NCI-H2227 treated with DMSO at 0.1 percent for 48 hours (cell line): Measurements from ENCODE around the gene CELF4.

ENCODE experiments used
- DNase-seq: peaks from one replicate; lab custom pipeline; 2025; lab: John Stamatoyannopoulos, UW

Gene CELF4

DNA sequence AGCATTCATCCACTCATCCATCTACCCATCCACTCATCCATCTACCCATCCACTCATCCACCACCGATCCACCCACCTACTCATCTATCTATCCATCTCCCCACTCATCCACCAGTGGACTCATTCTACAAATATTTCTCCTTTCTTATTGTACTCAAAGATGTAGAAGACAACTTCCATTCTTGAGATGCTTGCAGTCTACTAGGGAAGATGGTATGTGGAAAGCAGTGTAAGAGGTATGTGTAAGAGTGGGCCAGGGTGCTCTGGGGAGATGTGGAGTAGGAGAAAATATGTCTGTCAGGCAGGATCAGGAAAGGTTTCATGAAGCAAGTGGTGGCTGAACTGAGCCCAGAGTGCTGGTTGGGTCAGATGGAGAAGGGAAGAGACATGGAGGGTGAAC lies 150.8 kb downstream of the CELF4 start:
- DNase-seq, result no peak

DNA sequence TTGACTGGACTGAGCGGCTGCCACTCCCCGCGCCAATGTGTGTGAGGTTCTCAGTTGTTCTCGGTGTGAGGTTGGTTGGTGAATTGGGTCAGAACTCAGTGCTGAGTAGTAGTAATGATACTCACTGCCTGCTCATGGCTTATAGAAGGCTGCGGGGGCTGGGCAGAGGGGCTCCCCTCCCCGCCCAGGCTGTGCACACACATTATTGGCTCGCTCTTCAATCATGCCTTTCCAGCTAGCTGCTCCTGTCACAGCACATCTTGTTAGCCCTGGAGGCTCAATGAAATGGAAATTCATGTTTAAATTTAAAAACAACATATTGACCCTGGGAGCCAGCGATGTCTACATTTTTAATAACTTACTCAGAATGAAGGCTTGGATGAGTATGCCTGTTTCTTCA lies 152.8 kb downstream of the CELF4 start:
- no peak for DNase-seq

DNA sequence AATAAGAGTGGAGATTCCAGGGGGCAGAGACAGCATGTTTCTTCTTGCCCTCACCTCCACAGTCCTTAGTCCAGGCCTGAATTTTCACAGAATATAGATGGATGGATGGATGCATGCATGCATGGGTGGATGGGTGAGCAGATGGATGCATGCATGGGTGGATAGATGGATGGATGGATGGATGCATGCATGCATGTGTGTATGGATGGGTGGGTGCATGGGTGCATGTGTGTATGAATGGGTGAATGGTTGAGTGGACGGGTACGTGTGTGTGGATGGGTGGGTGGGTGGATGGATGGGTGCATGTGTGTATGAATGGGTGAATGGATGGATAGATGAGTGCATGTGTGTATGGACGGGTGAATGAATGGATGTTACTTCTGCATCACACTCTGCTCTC lies 153.3 kb downstream of the CELF4 start:
- DNase-seq, result no peak

DNA sequence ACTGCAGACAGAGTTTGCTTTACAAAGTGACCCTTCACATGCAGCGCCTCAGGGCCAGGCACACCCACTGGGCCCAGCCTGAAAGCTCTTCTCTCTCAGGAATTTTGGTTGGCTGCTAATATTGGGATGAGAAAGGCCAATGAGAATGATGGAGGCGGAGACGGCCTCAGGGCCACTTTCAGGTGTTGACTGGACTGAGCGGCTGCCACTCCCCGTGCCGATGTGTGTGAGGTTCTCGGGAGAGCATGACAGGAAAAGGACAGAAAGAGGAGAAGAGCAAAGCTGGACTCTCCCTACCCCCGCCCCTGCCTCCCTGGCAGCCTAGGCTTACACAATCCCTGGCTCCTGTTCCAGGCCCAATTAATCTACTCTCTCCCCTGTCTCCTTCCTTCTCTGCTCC lies 155.7 kb downstream of the CELF4 start:
- DNase-seq, result no peak

DNA sequence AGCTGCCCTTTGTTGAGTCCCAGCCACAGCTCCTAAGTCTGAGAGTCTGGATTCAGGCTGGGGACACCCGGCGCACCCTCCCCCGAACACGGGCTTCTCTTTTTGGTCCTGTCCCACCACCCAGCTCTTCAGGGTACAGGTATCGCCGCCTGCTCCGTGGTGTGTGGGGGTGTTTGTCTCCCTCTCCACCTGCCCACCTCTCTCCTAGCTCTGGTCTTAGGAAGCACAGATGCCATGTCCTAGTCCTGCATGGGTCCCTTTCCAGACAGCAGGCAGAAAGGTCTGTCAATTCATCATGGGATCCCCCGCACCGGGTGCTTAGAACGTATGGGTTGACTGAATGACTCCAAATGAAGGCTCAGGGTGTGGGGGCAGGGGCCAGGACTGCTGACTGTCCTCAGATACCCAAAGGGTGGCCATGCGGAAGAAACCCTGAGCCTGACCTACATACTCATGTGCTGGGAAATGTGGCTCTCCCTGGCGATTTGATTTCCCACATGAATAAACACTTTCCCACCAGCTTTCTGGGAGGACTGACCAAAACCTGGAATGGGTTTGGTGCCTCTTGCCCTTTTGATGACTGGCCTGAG lies 156.8 kb downstream of the CELF4 start:
- DNase-seq, result no peak

DNA sequence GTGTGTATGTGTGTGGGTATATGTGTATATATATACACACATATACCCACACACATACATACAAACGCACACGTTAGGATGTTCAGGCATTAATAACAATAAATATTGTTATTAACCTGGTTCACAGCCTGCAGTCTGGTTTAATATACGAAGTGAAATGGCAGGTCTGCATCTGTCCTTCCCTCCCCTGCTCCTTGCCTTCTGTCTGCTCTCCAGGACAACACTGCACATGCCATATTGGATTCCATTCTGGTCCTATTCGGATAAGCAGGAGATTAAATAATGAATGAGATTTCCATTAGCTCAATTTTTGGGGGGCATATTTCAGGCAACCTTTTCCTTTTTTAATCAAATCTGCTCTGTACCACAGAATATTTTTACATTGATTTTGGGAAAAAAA lies 158.0 kb downstream of the CELF4 start:
- DNase-seq, result no peak

DNA sequence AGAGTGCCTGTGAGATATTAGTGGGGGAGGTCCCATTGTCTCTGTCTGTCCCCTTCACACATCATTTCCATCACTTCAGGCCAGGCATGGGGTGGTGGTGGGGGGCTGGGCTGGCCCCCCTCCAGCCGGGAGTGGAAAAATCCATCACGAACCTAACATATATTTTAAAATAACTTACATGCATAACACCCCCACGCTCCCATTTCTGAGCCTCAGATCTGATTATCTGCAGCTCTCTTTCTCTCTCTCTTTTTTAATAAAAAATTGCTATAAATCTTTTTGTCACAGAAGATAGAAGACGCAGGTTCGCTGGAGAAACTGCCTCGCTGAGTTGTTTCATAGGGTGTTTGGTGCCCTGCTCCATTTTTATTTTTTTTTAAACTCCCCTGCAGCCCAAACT lies 159.8 kb downstream of the CELF4 start:
- DNase-seq, result no peak

DNA sequence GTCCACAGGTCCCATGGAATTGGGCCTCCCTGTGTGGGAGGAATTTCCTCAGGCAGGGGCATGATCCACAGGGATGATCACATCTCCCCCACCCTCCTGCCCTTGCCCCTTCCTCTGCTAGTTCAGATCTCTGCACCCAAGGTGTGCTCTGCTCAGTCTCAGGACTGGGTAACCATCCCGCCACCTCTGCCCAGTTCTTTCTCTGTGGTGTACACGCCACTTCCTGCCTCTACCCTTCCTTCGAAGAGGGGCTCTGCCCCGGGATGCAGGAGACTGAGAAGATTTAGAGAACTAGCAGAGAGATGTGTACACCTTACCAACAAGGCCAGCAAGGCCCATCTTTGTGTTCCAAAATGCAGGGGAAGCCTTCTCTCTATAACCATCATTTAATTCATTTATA lies 160.4 kb downstream of the CELF4 start:
- DNase-seq, result no peak

DNA sequence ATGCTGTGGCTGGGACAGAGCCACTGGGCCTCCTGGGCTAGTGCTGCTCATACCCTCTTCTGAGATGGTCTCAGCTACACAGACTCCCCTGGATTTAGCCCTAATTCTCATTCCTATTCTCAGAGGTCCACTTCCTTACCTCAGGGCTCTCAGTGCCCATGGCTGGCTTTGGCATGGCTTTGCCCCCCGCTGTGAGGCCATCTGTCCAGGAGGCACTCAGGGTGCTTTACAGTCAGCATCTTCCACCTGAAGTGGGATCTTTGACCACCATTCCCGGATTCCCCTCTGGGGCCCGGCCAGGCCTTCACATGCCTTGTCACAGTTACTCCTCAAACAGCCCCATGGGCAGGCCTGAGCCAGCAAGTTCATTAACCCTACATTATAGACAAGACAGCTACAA lies 161.8 kb downstream of the CELF4 start:
- DNase-seq, result no peak

DNA sequence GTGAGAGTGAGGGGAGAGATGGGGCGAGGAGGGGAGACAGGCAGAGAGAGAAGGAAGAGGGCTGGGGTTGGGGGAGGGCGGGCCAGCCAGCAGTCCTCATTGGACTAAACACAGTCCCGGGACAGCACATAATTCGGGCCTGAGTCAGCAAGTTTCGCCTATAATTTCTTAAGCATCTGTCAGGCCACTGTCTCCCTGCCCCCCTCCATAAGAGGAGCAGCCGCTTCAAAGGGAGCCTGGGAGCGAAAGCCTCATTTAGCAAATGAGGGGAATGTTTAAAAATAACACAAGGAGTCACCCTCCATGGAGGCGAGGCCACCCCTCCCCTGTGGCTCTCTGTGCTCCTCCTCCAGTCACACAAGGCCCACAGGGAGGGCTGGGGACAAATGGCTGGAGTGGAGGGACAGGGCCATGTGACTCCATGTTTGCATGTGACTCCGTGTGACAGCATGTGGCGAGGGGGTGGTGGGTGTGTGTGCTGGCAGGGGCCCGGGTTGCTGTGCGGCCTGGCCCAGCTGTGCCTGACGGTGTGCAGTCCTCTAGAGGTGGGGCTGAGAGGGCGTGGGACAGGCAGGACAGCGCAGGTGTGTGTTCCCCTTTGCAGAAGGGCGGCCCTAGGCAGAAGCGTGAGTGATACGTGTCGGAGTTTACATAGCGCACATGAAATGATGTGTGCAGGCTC lies 162.4 kb downstream of the CELF4 start:
- no peak for DNase-seq

DNA sequence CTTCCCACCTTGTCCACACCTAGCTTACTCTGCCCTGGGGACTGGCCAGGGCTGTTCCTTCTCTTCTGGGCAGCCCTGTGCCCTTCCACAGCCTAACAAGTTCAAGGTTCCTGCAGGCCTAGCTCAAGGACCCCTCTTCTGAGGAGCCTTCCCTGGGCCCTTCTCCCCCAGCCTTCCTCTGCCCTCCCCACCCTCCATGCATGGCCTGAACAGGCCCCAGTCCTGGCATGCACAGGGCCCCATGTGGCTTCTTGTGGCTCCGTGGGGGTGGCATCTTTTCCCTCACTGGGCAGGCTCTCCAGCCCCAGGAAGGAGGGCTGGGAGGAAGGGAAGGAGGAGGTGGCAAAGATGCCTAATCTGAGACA lies 162.9 kb downstream of the CELF4 start:
- DNase-seq, result no peak

DNA sequence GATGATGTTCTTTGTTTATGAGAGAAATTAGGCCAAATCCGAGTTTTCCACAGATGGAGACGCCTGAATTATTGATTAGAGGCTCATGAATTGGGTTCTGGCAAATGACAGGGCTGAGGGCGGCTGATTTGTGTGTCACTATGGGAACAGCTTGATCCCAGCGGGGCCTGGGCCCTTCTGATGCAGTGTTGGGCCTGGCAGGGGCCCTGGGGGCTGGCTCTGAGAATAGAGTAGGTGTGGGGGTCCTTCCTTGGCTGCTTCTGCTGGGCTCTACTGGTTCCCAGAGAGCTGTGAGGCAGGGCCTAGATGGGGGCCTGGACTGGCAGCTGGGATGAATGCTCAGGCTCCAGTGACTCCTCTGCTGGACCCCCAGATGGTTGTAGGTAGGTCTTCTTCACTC lies 164.8 kb downstream of the CELF4 start:
- DNase-seq, result no peak

DNA sequence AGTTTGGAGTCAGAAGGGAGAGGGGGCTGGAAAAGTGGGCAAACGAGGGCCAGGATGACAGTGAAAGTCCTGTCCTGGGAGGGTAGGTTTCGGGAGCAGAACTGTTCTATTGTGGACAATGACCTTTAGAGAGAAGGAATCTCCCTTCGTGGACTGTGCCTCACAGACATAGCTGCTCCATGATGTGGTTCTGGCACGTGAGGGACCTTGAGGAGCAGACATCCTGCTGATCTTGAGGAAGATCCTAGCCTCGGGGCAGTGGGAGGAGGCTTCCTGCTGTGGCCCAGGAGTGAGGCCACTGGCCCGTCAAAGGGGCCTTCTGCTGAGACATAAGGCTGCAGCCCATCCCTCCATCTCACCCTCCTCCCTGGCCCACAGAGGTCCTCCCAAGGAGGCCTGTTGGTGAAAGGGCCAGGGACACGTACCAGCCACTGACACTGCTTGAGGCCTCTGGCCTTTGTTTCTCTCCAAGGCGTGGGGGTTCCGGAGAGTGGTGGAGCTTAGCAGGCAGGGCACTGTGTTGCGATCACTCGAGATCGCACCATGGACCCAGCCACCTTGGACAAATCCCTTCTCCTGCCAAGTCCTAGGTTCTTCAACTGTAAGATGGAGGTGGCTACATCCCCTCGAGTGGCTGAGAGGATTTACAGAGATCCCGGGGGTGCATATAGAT lies 167.2 kb downstream of the CELF4 start:
- DNase-seq, result no peak

DNA sequence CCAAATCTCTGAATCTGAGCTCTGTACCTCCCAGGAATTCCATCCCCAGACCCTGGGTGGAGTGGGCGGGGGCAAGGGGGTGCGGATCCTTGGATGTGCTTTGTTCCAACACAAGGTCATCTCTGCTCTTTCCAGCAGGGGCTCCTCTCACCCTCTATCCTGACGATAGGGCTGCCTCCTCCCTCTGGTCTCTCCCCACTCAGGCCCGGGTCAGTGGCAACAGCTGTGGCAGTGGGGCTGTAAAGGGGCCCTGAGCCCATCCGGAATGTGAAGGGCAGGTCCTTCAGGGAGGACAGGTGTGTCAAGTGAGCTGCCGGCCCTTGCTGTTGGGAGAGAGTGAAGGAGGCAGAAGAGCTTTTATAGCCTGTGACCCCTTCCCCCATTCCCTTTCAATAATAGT lies 167.8 kb downstream of the CELF4 start:
- DNase-seq, result no peak

DNA sequence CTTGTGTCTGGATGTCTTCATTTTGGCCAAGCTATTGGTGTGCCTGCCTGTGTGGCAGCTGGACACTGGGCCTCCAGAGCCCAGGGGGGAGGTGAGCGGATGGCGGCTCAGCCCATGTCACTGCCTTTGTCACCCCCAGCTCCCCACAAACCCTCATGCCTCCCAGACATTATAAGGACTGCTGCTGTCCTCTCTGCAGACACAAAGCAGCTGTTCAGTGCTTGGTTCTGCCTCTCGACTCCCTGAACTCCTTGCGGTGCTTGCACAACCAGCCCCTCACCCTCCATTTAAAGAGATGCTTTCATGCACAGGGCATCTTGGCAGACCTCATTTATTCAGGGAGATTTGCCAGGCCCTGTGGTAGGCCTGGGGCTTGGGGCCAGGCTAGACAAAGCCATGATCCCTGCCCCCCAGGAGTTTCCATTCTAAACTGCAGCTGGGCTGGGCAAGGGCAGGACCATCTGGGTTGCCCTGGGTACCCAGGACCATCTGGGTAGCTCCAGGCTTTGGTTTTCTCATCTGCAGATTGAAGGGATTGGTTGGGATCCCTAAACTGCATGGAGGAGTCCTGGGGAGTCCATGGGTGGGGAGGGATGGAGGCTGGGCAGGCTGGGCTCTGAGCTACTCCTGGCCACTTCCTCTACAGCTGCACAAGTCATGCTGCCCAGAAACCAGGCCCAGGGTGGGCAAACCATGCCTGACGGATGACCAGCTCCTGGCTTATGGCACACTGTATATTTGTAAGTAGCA lies 168.5 kb downstream of the CELF4 start:
- no peak for DNase-seq

DNA sequence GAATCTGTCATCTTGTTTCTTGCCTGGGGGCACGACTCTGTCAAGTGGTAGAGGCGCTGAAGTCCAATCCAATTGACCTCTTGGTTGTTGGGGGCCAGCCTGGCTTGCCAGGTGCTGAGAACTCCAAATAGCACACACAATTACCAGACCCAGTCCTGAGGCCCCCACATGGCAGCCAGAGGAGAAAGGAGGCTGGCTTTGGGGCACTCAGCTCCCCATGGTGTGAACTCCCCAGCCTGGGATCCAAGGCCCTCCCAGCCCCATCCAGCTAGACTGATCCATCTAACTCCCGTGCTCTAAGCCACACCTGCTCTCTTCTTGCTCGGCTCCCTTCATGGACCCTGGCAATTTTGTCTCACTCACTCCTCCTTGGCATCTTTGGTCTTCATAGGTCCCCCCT lies 170.0 kb downstream of the CELF4 start:
- DNase-seq, result no peak

DNA sequence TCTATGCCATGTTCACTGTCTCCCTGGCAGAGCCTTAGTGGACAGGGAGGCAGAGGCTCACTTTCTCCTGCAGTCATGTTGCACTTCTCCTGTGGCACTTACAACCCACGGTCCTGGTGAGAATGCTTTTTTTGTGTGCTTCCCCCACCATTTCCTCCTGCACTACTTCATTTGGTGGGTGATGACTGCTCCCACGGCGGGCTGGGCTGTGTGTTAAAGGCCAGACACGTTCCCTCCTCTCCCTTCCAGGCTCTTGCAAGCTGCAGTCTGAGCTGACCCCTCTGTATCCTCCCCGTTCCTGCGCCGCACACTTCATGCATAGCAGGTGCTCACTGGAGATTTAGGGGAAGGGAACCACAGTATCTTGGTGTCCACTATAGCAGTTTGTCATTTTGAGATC lies 170.5 kb downstream of the CELF4 start:
- DNase-seq, result no peak

DNA sequence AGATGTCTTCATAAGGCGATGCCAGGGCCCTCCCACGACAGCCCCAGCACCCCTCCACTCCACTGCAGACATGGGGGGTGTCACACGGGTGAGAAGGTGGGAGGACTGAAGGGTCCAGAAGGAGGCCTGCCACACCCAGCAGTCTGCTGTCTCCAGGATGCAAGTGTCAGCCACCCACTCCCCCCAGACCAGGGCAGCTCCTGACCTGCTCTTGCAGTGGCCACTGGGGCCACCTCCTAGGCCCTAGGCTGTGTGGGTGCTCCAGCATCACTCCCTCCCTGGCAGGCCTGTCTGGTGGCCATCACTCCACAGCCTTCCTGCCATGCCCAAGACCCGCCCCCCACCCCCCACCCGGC lies 171.0 kb downstream of the CELF4 start:
- no peak for DNase-seq

DNA sequence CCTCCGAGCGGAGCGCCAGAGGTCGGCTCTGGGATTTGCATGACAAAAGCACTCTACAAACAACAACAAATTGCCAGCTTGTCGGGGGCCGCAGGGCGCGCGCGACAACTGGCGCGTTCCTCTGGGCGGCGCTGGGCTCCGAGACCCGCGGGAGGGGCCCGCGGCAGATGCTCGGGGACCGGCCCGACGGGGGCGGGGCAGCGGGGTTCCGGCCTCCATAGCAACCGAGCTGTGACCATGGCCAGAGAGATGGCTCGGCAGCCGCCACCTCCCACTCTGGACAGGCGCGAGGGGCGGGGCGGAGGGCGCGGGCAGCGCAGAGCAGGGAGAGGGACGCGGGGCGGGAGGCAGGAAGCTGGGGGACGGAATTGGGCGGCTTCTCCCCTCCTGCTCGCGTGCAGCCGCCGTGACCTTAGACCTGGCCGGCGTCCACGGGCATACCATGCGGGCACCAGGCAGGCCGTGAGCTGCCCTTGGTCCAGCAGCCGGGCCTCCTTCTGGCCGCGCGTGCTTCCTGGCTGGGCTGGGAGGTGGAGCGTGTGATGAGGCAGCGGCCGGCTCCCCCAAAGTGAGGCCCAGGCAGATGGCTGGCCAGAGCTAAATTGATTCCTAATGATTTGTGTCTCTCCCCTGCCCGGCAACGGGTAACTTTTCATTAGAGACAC lies 171.5 kb downstream of the CELF4 start:
- DNase-seq, result peak; percentile 87

DNA sequence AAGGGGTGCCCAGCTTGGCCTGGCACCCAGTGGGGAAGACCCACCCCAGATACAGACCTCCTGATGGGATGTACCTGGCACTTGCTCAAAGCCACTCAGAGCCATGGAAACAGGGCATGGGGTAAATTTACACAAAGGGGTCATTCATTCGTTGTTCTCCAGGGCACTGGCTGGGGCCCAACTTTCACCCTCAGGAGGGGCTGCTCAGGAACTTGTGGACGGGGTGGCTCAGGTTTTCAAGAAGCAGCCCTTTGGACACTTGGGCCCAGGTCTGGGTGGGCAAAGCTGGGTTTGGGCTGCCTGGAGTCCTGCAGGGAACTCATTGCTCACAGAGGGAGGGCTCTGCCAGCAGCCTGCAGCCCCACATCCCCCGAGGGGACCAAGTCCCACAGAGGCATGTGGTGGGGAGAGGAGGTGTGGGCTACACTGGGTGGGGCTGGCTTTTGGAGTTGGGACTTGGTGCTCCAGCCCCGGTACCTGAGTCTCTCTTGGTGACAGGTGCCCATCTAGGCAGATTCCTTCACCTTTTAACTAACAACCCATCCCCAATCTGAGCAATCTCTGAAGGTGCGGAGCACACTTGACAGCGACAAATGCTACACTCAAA lies 172.3 kb downstream of the CELF4 start:
- DNase-seq, result no peak

DNA sequence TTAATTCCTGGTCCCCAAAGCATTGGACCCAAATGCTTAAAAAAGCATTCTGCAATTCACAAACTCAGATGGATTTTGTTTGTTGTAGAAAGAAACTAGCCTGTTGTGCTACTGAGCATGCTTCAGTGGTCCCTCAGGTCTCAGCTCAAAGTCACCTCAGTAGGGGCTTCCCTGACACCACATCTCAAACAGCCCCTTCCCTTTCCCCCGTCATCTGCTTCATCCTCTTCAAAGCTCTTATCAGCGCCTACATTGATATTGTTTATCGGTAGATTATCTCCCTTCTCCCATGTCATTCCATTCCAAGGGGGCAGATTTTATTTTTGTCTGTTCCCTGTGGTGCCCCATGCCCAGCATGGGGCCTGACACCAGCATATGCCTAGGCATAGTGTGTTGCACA lies 172.9 kb downstream of the CELF4 start:
- no peak for DNase-seq
